ENCODE results near the gene ELANE. TPM values are rescaled to one million over a fixed set of nuclear protein-coding genes. Genes with fewer than 3 reads are reported as not detected.

ELANE gene
- total RNA-seq, 1 donor from 2014 or later, result 0.58 TPM

GRCh38 chr19:882871-883497, 30.9 kb downstream of the ELANE start:
- Histone ChIP-seq H3K9me3 (replicated peaks) (no peaks in the 10 kb centered on the region), H3K36me3 (peaks cover 79% of the 10 kb centered on the region), H3K27me3 (ENCODE audit: low read depth) (no peaks in the 10 kb centered on the region), H3K4me1 (no peaks in the 10 kb centered on the region), H3K27ac (replicated peaks) (no peak overlapping the region), H3K4me3 (no peak overlapping the region)
- no peak for DNase-seq
- no peak for TF ChIP-seq CTCF (IDR thresholded peaks at IDR 0.05; ENCODE audit: borderline replicate concordance)
- intact Hi-C loops (cut with micrococcal nuclease), result no loop called here

- peaks cover 85% of the 10 kb centered on the region for H3K36me3 ChIP-seq
- DNase-seq, result no peak
- H3K9me3 ChIP-seq (replicated peaks), result no peaks in the 10 kb centered on the region
- H3K27ac ChIP-seq (replicated peaks), result no peak overlapping the region
- no peaks in the 10 kb centered on the region for H3K27me3 ChIP-seq (ENCODE audit: low read depth)
- intact Hi-C loops (cut with micrococcal nuclease), result no loop called here
- no peaks in the 10 kb centered on the region for H3K4me1 ChIP-seq
- H3K4me3 ChIP-seq, result no peak overlapping the region
- no peak for TF ChIP-seq CTCF (IDR thresholded peaks at IDR 0.05; ENCODE audit: borderline replicate concordance)
Observed at GRCh38 chr19:883661-884211, 31.6 kb downstream of the ELANE start.

GRCh38 chr19:884420-885211, 32.5 kb downstream of the ELANE start:
- Histone ChIP-seq H3K36me3 (peaks cover 91% of the 10 kb centered on the region), H3K27ac (replicated peaks) (no peak overlapping the region), H3K9me3 (replicated peaks) (no peaks in the 10 kb centered on the region), H3K4me1 (no peaks in the 10 kb centered on the region), H3K27me3 (ENCODE audit: low read depth) (no peaks in the 10 kb centered on the region), H3K4me3 (no peak overlapping the region)
- no peak for TF ChIP-seq CTCF (IDR thresholded peaks at IDR 0.05; ENCODE audit: borderline replicate concordance)
- no peak for DNase-seq
- intact Hi-C loops (cut with micrococcal nuclease), result no loop called here

GRCh38 chr19:885536-886224, 33.6 kb downstream of the ELANE start:
- H3K4me1 ChIP-seq, result no peaks in the 10 kb centered on the region
- no peak for DNase-seq
- intact Hi-C loops (cut with micrococcal nuclease), result no loop called here

More at GRCh38 chr19:885536-886224, 33.6 kb downstream of the ELANE start:
- no peak overlapping the region for H3K4me3 ChIP-seq
- no peak overlapping the region for H3K27ac ChIP-seq (replicated peaks)
- no peaks in the 10 kb centered on the region for H3K27me3 ChIP-seq (ENCODE audit: low read depth)
- peaks cover 87% of the 10 kb centered on the region for H3K36me3 ChIP-seq
- no peak for TF ChIP-seq CTCF (IDR thresholded peaks at IDR 0.05; ENCODE audit: borderline replicate concordance)
- no peaks in the 10 kb centered on the region for H3K9me3 ChIP-seq (replicated peaks)
